ENCODE results near the gene GPRC6A. TPM values are rescaled to one million over a fixed set of nuclear protein-coding genes. Genes with fewer than 3 reads are reported as not detected.

The GPRC6A gene
- total RNA-seq, 2 donors from 2014 or later: not detected

DNA sequence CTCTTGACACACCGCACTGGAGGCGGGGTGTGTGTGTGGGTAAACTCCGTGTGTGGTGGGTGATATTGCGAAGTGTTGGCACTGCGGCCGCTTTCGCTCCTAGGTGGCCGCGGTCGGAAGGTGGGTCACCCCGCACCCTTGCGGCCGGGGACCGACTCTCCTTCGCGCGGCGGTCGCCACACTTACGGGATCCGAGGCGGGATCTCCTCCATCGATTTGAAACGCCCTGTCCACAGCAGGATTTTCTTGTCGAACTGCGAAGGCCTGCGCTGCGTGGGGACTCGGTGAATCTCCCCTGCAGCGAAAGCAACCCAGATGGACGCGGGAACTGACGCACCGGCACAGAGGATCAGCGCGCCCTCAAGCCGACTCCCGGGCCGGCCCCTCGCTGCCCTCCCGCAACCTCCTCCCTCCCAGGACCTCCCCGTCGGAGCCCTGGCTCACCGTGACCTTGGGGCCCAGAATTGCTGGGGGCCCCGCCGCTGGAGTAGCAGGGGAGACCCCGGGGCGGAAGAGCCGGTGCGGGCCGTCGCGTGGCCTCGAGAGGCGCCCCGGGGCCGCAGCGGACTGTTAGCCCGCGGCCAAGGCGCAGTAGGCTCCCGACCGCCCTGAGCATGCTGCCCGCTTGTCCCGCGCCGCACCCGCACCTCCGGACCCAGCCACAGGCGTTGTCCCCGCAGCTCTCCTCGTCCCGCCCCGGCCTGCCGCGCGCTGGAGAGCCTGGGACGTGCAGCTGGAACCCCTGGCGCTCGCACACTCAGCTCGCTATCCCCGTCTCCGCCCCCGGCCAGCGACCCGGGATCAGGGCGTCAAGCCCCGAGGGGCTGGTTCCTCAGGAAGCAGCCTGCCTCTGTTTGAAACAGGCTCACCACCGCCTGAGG, 63.7 kb downstream of the GPRC6A start, which contains the start of gene FAM162B:
Gene FAM162B, minus strand, starts transcription at position 759 of the 881 bp plus-strand sequence. Its CDS starts 143 bp downstream, at position 616.
- DNase-seq: peak; percentile 11 to 14
- H3K27ac Mint-ChIP-seq: no peak within 1 kb of the TSS
- peaks cover 8% of the 10 kb centered on the region for H3K4me1 Mint-ChIP-seq (ENCODE audit: low read depth)
- H3K4me3 Mint-ChIP-seq: peak within 1 kb of the TSS; percentile 54 to 89
- peak; percentile 54 to 62 for ATAC-seq (replicated peaks in 1 of 2)
- peaks cover 54% of the 10 kb centered on the region for H3K27me3 Mint-ChIP-seq (ENCODE audit: low read depth)
- H3K9me3 Mint-ChIP-seq: no peaks in the 10 kb centered on the region
- H3K36me3 Mint-ChIP-seq (ENCODE audit: insufficient read depth in 2 of 2): peaks cover 3 to 4% of the 10 kb centered on the region in 2 donors

DNA sequence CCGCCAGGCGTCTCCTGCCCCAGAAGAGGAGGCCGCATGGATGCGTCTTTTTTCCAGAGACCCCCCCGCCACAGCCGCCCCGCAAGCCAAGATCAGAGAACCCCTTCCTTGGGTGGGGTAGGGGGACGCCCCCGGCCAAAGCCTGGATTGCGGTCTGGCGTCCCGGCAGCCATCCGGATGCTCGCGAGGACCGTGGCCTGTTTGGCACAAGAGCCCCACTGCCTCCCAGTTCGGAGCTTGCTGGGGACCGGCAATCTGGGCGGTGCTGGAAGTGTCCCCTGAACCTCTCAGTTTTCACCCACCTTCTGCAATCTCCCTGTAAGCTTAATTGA, 64.3 kb downstream of the GPRC6A start:
- no peak overlapping the region for H3K27ac Mint-ChIP-seq

DNA sequence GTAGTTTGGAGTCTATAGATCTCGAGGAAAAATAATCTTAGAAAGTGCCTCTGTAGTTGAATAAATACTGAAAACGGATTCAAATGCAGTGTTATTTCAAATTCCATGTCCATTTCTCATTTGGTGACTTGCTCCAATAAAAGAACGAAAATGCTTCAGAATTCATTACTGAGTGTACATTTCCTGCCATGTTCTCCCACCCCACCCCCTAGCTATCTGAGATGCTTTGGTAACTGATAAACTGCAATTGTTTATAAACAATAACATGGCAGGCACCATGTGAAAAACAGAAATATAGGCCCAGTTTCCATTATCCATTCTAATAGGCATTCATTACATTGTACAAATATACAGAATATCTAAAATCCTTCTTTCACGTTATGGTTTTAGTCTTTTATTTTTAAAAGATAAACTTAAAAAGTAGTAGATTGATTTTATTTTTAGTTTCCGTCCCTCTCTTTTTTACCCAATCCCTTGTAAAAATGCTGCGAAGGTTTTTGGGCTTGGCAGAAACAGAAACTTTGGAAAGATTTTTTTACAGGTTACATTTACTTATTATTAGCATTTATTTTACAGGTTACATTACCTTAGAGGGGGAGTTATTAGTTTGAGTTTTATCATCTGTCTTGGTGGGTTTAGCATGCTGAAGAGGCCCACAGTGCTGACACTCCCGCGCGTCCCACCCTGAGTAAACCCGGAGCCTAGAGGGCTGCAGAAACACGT, 64.8 kb downstream of the GPRC6A start:
- Mint-ChIP-seq H3K27ac (no peak overlapping the region), H3K4me3 (peak overlapping the region in 1 of 2 donors; percentile 89), H3K27me3 (ENCODE audit: low read depth) (peaks cover 63% of the 10 kb centered on the region), H3K4me1 (ENCODE audit: low read depth) (peaks cover 8% of the 10 kb centered on the region), H3K36me3 (ENCODE audit: insufficient read depth in 2 of 2) (peaks cover 3 to 4% of the 10 kb centered on the region in 2 donors), H3K9me3 (no peaks in the 10 kb centered on the region)
- no peak for DNase-seq
- no peak for ATAC-seq (replicated peaks in 1 of 2)

More for the DNA sequence above, 64.3 kb downstream of the GPRC6A start:
- peaks cover 3 to 4% of the 10 kb centered on the region in 2 donors for H3K36me3 Mint-ChIP-seq (ENCODE audit: insufficient read depth in 2 of 2)
- no peaks in the 10 kb centered on the region for H3K9me3 Mint-ChIP-seq
- DNase-seq (no peak), ATAC-seq (replicated peaks in 1 of 2) (no peak)
- H3K4me3 Mint-ChIP-seq: peak overlapping the region; percentile 49 to 89
- H3K27me3 Mint-ChIP-seq (ENCODE audit: low read depth): peaks cover 60% of the 10 kb centered on the region
- H3K4me1 Mint-ChIP-seq (ENCODE audit: low read depth): peaks cover 8% of the 10 kb centered on the region

DNA sequence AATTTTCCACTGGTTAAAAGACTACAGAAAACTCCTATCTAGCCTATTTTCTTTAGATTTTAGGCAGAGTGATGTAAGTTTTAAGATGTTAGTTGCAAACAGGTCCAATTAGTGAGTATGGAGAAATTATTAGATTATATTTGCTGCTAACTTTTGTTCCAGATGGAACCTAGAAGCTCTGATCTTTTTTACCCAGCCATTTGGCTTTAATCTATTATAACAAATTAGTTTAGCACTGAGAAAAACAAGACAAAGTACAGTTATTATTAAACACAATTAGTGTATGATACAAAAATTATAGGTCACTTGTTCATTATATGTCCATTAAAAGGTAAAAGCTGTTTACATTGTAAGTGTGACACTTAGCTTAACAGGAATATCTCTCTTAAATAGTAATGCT, 65.8 kb downstream of the GPRC6A start:
- Mint-ChIP-seq H3K27ac (no peak overlapping the region), H3K9me3 (no peaks in the 10 kb centered on the region), H3K27me3 (ENCODE audit: low read depth) (peaks cover 55% of the 10 kb centered on the region), H3K4me1 (ENCODE audit: low read depth) (peaks cover 8% of the 10 kb centered on the region), H3K36me3 (ENCODE audit: insufficient read depth in 2 of 2) (peaks cover 3 to 4% of the 10 kb centered on the region in 2 donors), H3K4me3 (no peak overlapping the region)
- ATAC-seq (replicated peaks in 1 of 2): no peak
- DNase-seq: no peak

DNA sequence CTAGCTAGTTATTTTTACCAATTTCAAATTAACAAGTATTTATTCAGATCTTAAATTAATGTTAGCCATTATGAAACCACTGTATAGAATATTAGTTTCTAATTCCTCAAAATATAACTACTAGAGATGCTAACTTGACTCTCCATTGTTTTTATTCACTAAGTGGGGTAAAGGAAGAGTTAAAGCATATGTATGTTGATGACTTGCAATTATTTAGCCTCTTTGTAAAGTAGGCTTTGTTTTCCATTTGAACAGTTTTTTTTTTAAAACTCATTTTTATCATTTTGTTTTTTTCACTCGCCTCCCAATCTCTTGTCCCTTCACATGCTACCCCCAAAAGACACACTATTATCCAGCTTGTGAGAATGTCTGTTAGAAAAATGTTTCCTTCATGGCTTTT, 66.6 kb downstream of the GPRC6A start:
- Mint-ChIP-seq H3K4me3 (no peak overlapping the region), H3K9me3 (no peaks in the 10 kb centered on the region), H3K36me3 (ENCODE audit: insufficient read depth in 2 of 2) (peaks cover 3 to 4% of the 10 kb centered on the region in 2 donors), H3K4me1 (ENCODE audit: low read depth) (peaks cover 8% of the 10 kb centered on the region), H3K27me3 (ENCODE audit: low read depth) (peaks cover 49% of the 10 kb centered on the region), H3K27ac (no peak overlapping the region)
- DNase-seq: no peak
- no peak for ATAC-seq (replicated peaks in 1 of 2)

DNA sequence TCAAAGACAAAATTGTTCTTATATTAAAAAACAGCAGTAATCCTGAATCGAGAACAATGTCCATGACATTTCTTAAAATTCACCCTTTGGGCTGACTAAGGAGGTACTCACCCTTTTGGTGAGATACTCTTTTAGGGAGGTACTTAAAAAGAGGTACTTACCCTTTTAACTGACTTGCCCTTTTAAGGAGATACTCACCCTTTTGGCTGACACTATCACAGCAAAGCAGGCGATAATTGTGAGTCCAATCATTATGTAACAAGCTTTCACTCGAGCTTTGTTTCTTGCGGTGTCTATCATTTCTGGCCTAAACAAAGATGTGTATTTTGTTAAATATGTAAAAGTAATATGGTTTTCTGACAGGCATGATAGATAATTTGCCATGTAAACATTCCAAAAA, 67.1 kb downstream of the GPRC6A start:
- peaks cover 45% of the 10 kb centered on the region for H3K27me3 Mint-ChIP-seq (ENCODE audit: low read depth)
- no peaks in the 10 kb centered on the region for H3K9me3 Mint-ChIP-seq
- H3K4me3 Mint-ChIP-seq: no peak overlapping the region
- no peak overlapping the region for H3K27ac Mint-ChIP-seq
- H3K4me1 Mint-ChIP-seq (ENCODE audit: low read depth): peaks cover 8% of the 10 kb centered on the region
- DNase-seq (no peak), ATAC-seq (replicated peaks in 1 of 2) (no peak)
- H3K36me3 Mint-ChIP-seq (ENCODE audit: insufficient read depth in 2 of 2): peaks cover 3 to 4% of the 10 kb centered on the region in 2 donors

DNA sequence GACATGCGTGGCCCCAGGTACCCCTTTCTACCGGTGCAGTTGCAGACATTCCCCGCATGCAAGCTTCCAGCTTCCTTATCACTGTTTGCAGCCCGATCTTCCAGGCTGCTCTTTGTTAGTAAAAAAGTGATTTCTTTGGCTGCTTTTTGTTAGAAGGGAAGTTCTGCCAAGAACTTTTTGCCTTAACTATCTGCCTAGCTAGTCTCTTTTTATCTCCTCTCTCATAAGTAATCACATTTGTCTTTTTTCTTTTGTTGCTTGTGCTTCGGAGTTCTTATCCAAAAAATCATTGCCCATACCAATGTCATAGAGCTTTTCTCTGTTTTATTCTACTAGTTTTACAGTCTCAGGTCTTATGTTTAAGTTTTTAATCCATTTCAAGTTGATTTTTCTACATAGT, 83.7 kb downstream of the GPRC6A start:
- Mint-ChIP-seq H3K36me3 (ENCODE audit: insufficient read depth in 2 of 2) (peaks cover 0 to 1% of the 10 kb centered on the region in 2 donors), H3K27me3 (ENCODE audit: low read depth) (peaks cover 8% of the 10 kb centered on the region), H3K9me3 (peaks cover 0 to 7% of the 10 kb centered on the region in 2 donors), H3K4me3 (no peak overlapping the region), H3K4me1 (ENCODE audit: low read depth) (no peaks in the 10 kb centered on the region), H3K27ac (no peak overlapping the region)
- ATAC-seq (replicated peaks in 1 of 2): no peak
- DNase-seq: no peak

Other genes with a start within 250 kb of the GPRC6A start
- gene RSPH4A, start 212.6 kb downstream of the GPRC6A start, total RNA-seq: under 1 TPM; 0.09 to 0.17 TPM
- 10 to 100 TPM; 23.1 to 25.1 TPM for gene ZUP1, start 160.3 kb downstream of the GPRC6A start, total RNA-seq
- 10 to 100 TPM; 12.2 to 17.6 TPM for gene KPNA5, start 147.9 kb downstream of the GPRC6A start, total RNA-seq
- not detected for gene FAM162B, start 63.4 kb downstream of the GPRC6A start, total RNA-seq
- not detected for gene RFX6, start 48.2 kb upstream of the GPRC6A start, total RNA-seq

Measured in activated T-cell treated with anti-CD3 and anti-CD28 coated beads, Interleukin-2, amount 50 U/mL, for 72 hours (primary cell).